OCI-LY7 (cell line): Measurements from ENCODE around the gene KIF26A.

Source experiments
- EZH2phosphoT487 ChIP-seq: fragments of 200-600 bp; sonication (generic); IDR thresholded peaks from 2 replicates; pipeline ENCODE4 v1.6.1; 2018; ENCODE audit warnings: low read depth, borderline replicate concordance, mild to moderate bottlenecking, mixed run types, antibody characterized with exemption, low read length, moderate library complexity, mixed read lengths
- TF ChIP-seq, protein P1 (sequence below): fragments of 200-600 bp; sonication (generic); conservative IDR thresholded peaks from 2 replicates; pipeline ENCODE4 v1.5.1; 2014; ENCODE audit warnings: mild to moderate bottlenecking, antibody characterized with exemption, low read length, moderate library complexity, mixed read lengths

DNA sequence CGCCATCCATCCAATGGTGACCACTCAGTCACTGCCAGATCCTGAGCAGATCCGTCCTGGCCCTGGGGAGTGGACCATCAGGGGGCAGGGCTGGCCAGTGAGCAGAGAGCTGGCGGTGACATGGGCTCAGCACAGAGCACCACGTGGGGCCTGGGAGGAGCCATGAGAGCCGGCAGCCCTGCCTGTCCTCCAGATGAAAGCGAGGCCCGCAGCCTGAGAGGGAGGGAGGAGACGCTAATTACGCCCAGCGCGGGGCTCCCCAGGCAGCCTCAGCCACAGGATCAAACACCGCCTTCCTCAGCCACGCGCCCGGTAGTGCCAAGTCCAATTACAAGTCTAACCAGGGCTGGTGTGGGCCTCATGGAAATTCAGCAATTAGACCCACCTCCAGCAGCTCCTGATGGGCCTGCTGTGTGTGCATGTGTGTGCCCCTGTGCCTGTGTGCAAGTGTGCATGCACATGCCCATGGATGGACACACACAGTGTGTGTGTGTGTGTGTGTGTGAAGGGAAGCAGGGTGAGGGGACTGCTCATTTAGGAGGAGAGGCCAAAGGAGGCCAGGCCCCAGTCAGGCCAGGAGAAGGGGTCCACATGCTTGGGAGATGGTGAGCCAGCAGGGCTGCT lies 68.0 kb downstream of the KIF26A start:
- TF ChIP-seq, protein P1, sequence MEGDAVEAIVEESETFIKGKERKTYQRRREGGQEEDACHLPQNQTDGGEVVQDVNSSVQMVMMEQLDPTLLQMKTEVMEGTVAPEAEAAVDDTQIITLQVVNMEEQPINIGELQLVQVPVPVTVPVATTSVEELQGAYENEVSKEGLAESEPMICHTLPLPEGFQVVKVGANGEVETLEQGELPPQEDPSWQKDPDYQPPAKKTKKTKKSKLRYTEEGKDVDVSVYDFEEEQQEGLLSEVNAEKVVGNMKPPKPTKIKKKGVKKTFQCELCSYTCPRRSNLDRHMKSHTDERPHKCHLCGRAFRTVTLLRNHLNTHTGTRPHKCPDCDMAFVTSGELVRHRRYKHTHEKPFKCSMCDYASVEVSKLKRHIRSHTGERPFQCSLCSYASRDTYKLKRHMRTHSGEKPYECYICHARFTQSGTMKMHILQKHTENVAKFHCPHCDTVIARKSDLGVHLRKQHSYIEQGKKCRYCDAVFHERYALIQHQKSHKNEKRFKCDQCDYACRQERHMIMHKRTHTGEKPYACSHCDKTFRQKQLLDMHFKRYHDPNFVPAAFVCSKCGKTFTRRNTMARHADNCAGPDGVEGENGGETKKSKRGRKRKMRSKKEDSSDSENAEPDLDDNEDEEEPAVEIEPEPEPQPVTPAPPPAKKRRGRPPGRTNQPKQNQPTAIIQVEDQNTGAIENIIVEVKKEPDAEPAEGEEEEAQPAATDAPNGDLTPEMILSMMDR: no peak
- no peak for TF ChIP-seq EZH2phosphoT487
